Activated T-cell treated with anti-CD3 and anti-CD28 coated beads, Interleukin-2, amount 50 U/mL, for 4 hours (primary cell): ENCODE results near the gene PCDHGB4. TPM values are rescaled to one million over a fixed set of nuclear protein-coding genes. Genes with fewer than 3 reads are reported as not detected.
"Not testable (repeated sequence)": the region's sequence is repeated elsewhere in the genome, so short reads cannot be mapped to it uniquely, and the experiment has no call there.

ENCODE experiments used
- ATAC-seq, 2 donors: fragments of 200-7000 bp; cut with Tn5 transposase; one replicate each; pipeline ENCODE4 v1.10.0; 2021
- DNase-seq: peaks from one replicate; pipeline ENCODE4 v3.0.0-alpha.2; 2020
- H3K27me3 Mint-ChIP-seq: one replicate; pipeline ENCODE4 v1.8.0; 2021; ENCODE audit warnings: low read depth, mixed read lengths
- H3K36me3 Mint-ChIP-seq: one replicate; pipeline ENCODE4 v1.8.0; 2022; ENCODE audit warnings: mixed read lengths; ENCODE audit not compliant: insufficient read depth
- H3K4me1 Mint-ChIP-seq: one replicate; pipeline ENCODE4 v1.8.0; 2021; ENCODE audit warnings: low read depth, mixed read lengths
- H3K4me3 Mint-ChIP-seq: one replicate; pipeline ENCODE4 v1.8.0; 2021; ENCODE audit warnings: mild to moderate bottlenecking, moderate library complexity, mixed read lengths
- H3K9me3 Mint-ChIP-seq: one replicate; pipeline ENCODE4 v1.8.0; 2021; ENCODE audit warnings: mixed read lengths
- total RNA-seq, 3 donors: library from RNA; stranded (reverse); gene quantifications; one replicate each; pipeline ENCODE4 v1.2.1, GENCODE V29; 2021

Gene PCDHGB4
- under 1 TPM; 0.08 to 0.22 (median 0.20) TPM for total RNA-seq

GRCh38 chr5:141387557-141388311 is at the start of gene PCDHGB4:
Gene PCDHGB4, plus strand, starts transcription at chr5:141387698. Its CDS starts 187 bp downstream, at chr5:141387885.
- ATAC-seq = peak; percentile 41 to 51
- H3K4me3 Mint-ChIP-seq, DNase-seq, H3K36me3 Mint-ChIP-seq, H3K4me1 Mint-ChIP-seq: not testable (repeated sequence)
- peaks cover 34% of the 10 kb centered on the region for H3K9me3 Mint-ChIP-seq
- H3K27me3 Mint-ChIP-seq = peaks cover 76% of the 10 kb centered on the region

DNA sequence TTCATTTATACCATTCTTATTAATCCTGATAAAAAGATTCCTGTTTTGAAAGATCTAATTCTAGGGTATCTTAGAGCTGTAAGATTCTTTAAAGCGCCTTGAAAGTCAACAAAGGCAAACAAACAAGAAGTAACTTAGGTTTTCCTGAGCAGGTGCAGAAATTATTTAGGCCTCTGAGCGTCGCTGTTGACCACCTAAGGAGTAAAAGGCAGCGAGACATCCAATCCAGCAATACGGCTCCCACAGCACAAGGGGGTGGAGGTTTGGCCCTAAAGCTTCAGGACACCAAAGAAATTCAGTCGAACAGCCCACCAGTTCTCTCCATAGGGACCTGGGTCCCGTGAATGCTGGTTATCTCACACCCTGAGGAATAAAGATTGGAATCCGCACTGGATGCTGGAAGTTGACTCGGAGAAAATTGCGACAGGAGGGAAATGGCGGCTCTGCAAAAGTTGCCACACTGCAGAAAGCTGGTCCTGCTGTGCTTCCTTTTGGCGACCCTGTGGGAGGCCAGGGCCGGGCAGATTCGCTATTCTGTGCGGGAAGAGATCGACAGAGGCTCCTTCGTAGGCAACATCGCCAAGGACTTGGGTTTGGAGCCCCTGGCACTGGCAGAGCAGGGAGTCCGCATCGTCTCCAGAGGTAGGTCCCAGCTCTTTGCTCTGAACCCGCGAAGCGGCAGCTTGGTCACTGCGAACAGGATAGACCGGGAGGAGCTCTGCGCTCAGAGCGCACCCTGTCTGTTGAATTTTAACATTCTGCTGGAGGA is 48.8 kb upstream of the PCDHGB4 start, which contains the start of gene PCDHGA2:
Gene PCDHGA2, plus strand, starts transcription at position 223 of the 769 bp plus-strand sequence.
- DNase-seq = no peak
- no peak within 1 kb of the TSS for H3K4me3 Mint-ChIP-seq
- no peak for ATAC-seq
- H3K4me1 Mint-ChIP-seq = no peaks in the 10 kb centered on the region
- peaks cover 2% of the 10 kb centered on the region for H3K36me3 Mint-ChIP-seq
- peaks cover 54% of the 10 kb centered on the region for H3K9me3 Mint-ChIP-seq
- H3K27me3 Mint-ChIP-seq = peaks cover 85% of the 10 kb centered on the region

- peaks cover 87% of the 10 kb centered on the region for H3K27me3 Mint-ChIP-seq
- H3K9me3 Mint-ChIP-seq = peaks cover 50% of the 10 kb centered on the region
- not testable (repeated sequence) for H3K36me3 Mint-ChIP-seq
These were observed 46.6 kb upstream of the PCDHGB4 start for GRCh38 chr5:141340781-141341354.

DNA sequence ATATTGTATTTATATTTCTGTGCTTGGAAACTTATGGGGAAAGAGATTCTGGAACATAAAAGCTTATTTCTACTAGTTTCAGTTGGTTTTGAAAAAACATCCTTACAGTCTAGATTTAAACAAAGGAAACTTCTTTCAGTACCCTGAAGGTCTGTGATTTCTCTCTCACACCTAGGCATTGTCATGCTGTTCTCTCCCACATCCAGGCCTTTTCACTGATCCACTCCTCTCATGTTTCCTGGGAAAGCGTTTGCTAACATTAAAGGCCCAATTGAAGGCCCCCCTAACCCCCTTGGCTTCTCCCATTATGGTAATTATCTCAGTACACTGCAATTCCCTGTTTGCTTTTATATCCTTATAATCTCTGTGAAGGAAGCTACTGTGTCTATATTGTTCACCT is 44.7 kb upstream of the PCDHGB4 start:
- no peak for ATAC-seq
- H3K9me3 Mint-ChIP-seq = peaks cover 44% of the 10 kb centered on the region
- H3K4me3 Mint-ChIP-seq = no peak overlapping the region
- peaks cover 88% of the 10 kb centered on the region for H3K27me3 Mint-ChIP-seq
- DNase-seq = no peak
- H3K36me3 Mint-ChIP-seq = peaks cover 3% of the 10 kb centered on the region
- H3K4me1 Mint-ChIP-seq = no peaks in the 10 kb centered on the region

More at GRCh38 chr5:141340781-141341354, 46.6 kb upstream of the PCDHGB4 start:
- not testable (repeated sequence) for ATAC-seq, H3K4me3 Mint-ChIP-seq, DNase-seq, H3K4me1 Mint-ChIP-seq

DNA sequence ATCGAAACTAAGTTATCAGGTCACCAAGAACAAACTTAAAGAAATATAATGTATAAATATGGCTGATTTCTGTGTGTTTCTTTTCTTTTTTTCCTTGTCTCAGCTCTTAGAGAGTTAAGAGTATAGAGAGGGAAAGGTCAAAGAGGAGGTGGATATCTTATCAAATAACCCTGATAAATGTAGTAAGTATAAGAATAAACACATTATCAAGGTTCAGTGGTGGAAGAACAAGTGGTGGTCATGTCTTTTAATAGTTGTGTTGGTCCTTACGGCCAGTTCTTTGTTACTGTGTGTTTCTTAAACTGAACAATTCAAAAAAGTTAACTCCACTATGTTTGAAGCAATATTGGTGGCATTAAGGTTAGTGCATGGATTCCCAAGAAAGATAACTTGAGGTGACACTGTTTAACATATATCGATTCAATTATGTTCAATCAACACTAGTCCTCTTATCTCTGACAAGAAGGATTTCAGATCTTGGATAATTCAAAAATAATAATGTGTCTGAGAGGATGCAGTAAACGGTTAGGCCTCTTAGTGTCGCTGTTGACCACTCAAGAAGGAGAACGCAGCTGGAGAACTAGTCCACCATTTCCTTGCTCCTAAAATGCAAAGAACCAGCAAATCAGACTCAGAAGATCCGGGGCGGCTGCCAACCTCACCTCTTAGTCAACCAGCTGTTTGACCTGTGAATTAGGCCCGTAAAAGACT is 44.1 kb upstream of the PCDHGB4 start, which contains the start of gene PCDHGA3:
Gene PCDHGA3, plus strand, starts transcription at position 588 of the 711 bp plus-strand sequence. CDS start 205 bp downstream, outside the sequence.
- H3K36me3 Mint-ChIP-seq = peaks cover 3% of the 10 kb centered on the region
- H3K27me3 Mint-ChIP-seq = peaks cover 85% of the 10 kb centered on the region
- DNase-seq (no peak), ATAC-seq (no peak)
- peaks cover 39% of the 10 kb centered on the region for H3K9me3 Mint-ChIP-seq
- no peaks in the 10 kb centered on the region for H3K4me1 Mint-ChIP-seq
- no peak within 1 kb of the TSS for H3K4me3 Mint-ChIP-seq

GRCh38 chr5:141343953-141344463 is 43.5 kb upstream of the PCDHGB4 start:
- H3K36me3 Mint-ChIP-seq = peaks cover 3% of the 10 kb centered on the region
- no peak overlapping the region for H3K4me3 Mint-ChIP-seq
- ATAC-seq (no peak), DNase-seq (no peak)
- no peaks in the 10 kb centered on the region for H3K4me1 Mint-ChIP-seq
- peaks cover 39% of the 10 kb centered on the region for H3K9me3 Mint-ChIP-seq
- H3K27me3 Mint-ChIP-seq = peaks cover 85% of the 10 kb centered on the region

- no peak for ATAC-seq
- peaks cover 38% of the 10 kb centered on the region for H3K9me3 Mint-ChIP-seq
These were observed 42.2 kb upstream of the PCDHGB4 start for GRCh38 chr5:141345327-141345726.

DNA sequence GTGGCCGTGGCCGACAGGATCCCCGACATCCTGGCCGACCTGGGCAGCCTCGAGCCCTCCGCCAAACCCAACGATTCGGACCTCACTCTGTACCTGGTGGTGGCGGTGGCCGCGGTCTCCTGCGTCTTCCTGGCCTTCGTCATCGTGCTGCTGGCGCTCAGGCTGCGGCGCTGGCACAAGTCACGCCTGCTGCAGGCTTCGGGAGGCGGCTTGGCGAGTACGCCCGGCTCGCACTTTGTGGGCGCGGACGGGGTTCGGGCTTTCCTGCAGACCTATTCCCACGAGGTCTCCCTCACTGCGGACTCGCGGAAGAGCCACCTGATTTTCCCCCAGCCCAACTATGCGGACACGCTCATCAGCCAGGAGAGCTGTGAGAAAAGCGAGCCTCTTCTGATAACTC is 41.5 kb upstream of the PCDHGB4 start:
- DNase-seq, H3K4me1 Mint-ChIP-seq, ATAC-seq, H3K36me3 Mint-ChIP-seq, H3K4me3 Mint-ChIP-seq: not testable (repeated sequence)
- Mint-ChIP-seq H3K9me3 (peaks cover 35% of the 10 kb centered on the region), H3K27me3 (peaks cover 84% of the 10 kb centered on the region)

More at GRCh38 chr5:141345327-141345726, 42.2 kb upstream of the PCDHGB4 start:
- Mint-ChIP-seq H3K4me3 (no peak overlapping the region), H3K4me1 (no peaks in the 10 kb centered on the region), H3K27me3 (peaks cover 81% of the 10 kb centered on the region), H3K36me3 (peaks cover 4% of the 10 kb centered on the region)
- no peak for DNase-seq

GRCh38 chr5:141349917-141350619 is 37.4 kb upstream of the PCDHGB4 start, which contains the start of gene PCDHGB1:
Gene PCDHGB1, plus strand, starts transcription at chr5:141350099. Its CDS starts 162 bp downstream, at chr5:141350261.
- no peak for ATAC-seq
- Mint-ChIP-seq H3K36me3 (peaks cover 4% of the 10 kb centered on the region), H3K4me3 (peak within 1 kb of the TSS; percentile 64), H3K9me3 (peaks cover 27% of the 10 kb centered on the region), H3K27me3 (peaks cover 71% of the 10 kb centered on the region), H3K4me1 (no peaks in the 10 kb centered on the region)
- DNase-seq = no peak

GRCh38 chr5:141351591-141351990 is 35.9 kb upstream of the PCDHGB4 start:
- Mint-ChIP-seq H3K4me1 (no peaks in the 10 kb centered on the region), H3K36me3 (peaks cover 2% of the 10 kb centered on the region), H3K4me3 (no peak overlapping the region), H3K27me3 (peaks cover 75% of the 10 kb centered on the region), H3K9me3 (peaks cover 16% of the 10 kb centered on the region)
- DNase-seq (no peak), ATAC-seq (no peak)

DNA sequence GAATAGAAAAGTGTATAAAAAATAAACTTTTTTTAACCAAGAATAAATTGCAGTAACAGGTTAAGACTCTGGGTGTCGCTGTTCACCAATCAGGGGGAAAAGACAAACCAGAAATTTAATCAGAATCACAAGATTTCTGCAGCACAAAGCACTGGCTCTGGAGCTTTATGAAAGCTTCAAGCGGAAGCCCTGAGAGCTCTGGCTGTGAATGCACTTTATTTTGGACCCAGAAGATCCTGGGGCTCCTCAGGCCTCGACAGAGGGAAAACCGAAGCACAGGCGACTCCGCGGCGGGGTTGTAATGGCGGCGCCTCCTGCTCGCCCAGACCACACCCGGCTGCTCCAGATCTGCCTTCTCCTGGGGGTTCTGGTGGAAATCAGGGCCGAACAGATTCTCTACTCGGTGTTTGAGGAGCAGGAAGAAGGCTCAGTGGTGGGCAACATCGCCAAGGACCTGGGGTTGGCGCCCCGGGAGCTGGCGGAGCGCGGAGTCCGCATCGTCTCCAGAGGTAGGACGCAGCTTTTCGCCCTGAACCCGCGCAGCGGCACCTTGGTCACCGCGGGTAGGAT is 32.5 kb upstream of the PCDHGB4 start, which contains the start of gene PCDHGA4:
Gene PCDHGA4, plus strand, starts transcription at position 122 of the 570 bp plus-strand sequence. Its CDS starts 87 bp downstream, at position 209.
- ATAC-seq (no peak), DNase-seq (no peak)
- H3K4me1 Mint-ChIP-seq = no peaks in the 10 kb centered on the region
- H3K27me3 Mint-ChIP-seq = peaks cover 74% of the 10 kb centered on the region
- H3K4me3 Mint-ChIP-seq = peak within 1 kb of the TSS; percentile 45
- peaks cover 2% of the 10 kb centered on the region for H3K36me3 Mint-ChIP-seq
- H3K9me3 Mint-ChIP-seq = peaks cover 24% of the 10 kb centered on the region

- no peak overlapping the region for H3K4me3 Mint-ChIP-seq
- no peaks in the 10 kb centered on the region for H3K4me1 Mint-ChIP-seq
- DNase-seq = no peak
- H3K27me3 Mint-ChIP-seq = peaks cover 73% of the 10 kb centered on the region
- peaks cover 3% of the 10 kb centered on the region for H3K36me3 Mint-ChIP-seq
- H3K9me3 Mint-ChIP-seq = peaks cover 25% of the 10 kb centered on the region
- ATAC-seq = no peak
These were observed 31.9 kb upstream of the PCDHGB4 start for GRCh38 chr5:141355641-141356040.

DNA sequence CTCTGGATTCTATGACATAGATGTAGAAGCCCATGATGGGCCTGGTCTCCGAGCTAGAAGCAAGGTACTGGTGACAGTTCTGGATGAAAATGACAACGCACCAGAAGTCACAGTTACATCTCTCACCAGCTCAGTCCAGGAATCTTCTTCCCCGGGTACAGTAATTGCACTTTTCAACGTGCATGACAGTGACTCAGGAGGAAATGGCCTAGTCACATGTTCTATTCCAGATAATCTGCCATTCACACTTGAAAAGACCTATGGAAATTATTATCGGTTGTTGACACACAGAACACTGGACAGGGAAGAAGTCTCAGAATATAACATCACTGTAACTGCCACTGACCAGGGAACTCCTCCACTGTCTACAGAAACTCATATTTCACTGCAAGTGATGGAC is 31.4 kb upstream of the PCDHGB4 start:
- Mint-ChIP-seq H3K36me3 (peaks cover 3% of the 10 kb centered on the region), H3K4me3 (no peak overlapping the region), H3K4me1 (no peaks in the 10 kb centered on the region), H3K27me3 (peaks cover 73% of the 10 kb centered on the region), H3K9me3 (peaks cover 30% of the 10 kb centered on the region)
- DNase-seq = no peak
- no peak for ATAC-seq
